K562 (cell line): Measurements from ENCODE around the gene BIK. TPM values are rescaled to one million over a fixed set of nuclear protein-coding genes. Genes with fewer than 3 reads are reported as not detected.

Source experiments
- CXXC5 ChIP-seq: fragments of 250-450 bp; sonication (Bioruptor Pico); IDR thresholded peaks from 2 replicates; pipeline ENCODE4 v1.8.0; 2022; ENCODE audit warnings: inconsistent platforms, mild to moderate bottlenecking, moderate library complexity
- JUNB ChIP-seq: fragments of 450-650 bp; formaldehyde crosslinking; conservative IDR thresholded peaks from 2 replicates; pipeline ENCODE4 v1.4.0; 2020; ENCODE audit warnings: mild to moderate bottlenecking
- MYC ChIP-seq, 2 experiments: fragments of 250-450 bp in 1 of 2; sonication (Bioruptor Pico) in 1 of 2; IDR thresholded peaks; 2 replicates each; pipeline versions ENCODE4 v1.5.1 to v1.6.1; 2012 to 2021; ENCODE audit warnings: low read depth in 2 of 2, borderline replicate concordance in 1 of 2, improper control_type of control experiment in 1 of 2, low read length in 1 of 2, mild to moderate bottlenecking in 1 of 2, moderate library complexity in 1 of 2
- PHB ChIP-seq: fragments of 250-450 bp; sonication (Bioruptor Pico); IDR thresholded peaks from 2 replicates; pipeline ENCODE4 v1.5.0; 2021
- SLC30A9 ChIP-seq: fragments of 250-450 bp; sonication (Bioruptor Pico); IDR thresholded peaks from 2 replicates; pipeline ENCODE4 v1.8.0; 2022; ENCODE audit warnings: mild to moderate bottlenecking, moderate library complexity
- polyA plus RNA-seq, 8 experiments: library from polyadenylated mRNA; depleted of rRNA in 4 of 8; stranded (reverse) in 5 of 8; unstranded in 3 of 8; fragments of >200 nt; fragmentation: Nextera tagmentation in 2 of 8; fragmentation: Illumina TruSeq in 1 of 8; extraction: Ambion mirVana in 2 of 8; extraction: Trizol in 1 of 8; gene quantifications; 2 replicates each; pipeline versions ENCODE4 v1.2.1 to v1.2.3, GENCODE V29; 2011 to 2014; ENCODE audit warnings: inconsistent platforms in 1 of 8, missing spikeins in 1 of 8
- total RNA-seq, 7 experiments: library from RNA; depleted of rRNA in 6 of 7; stranded (reverse); fragments of >200 nt in 6 of 7; fragmentation: Illumina TruSeq in 2 of 7; extraction: Trizol in 2 of 7; gene quantifications; 2 replicates each; pipeline versions ENCODE4 v1.2.1 to v1.2.3, GENCODE V29; 2011 to 2021; ENCODE audit warnings: low replicate concordance in 1 of 7
- TF ChIP-seq, protein P1 (sequence below): IDR thresholded peaks from 3 replicates; pipeline ENCODE4 v1.6.1; 2011; ENCODE audit warnings: borderline replicate concordance, mild to moderate bottlenecking; ENCODE audit not compliant: insufficient read length, insufficient read depth
- TF ChIP-seq, protein P2 (sequence below): fragments of 450-650 bp; formaldehyde crosslinking; IDR thresholded peaks from 2 replicates; pipeline ENCODE4 v1.4.0; 2020; ENCODE audit warnings: mild to moderate bottlenecking, moderate library complexity
- TF ChIP-seq, protein P3 (sequence below): fragments of 250-450 bp; sonication (Bioruptor Pico); IDR thresholded peaks from 2 replicates; pipeline ENCODE4 v1.5.0; 2021; ENCODE audit warnings: mild to moderate bottlenecking, moderate library complexity

Gene BIK
- total and polyA plus RNA-seq, 9 of the 15 experiments (the other 6 are each of a cell fraction or from before 2014, with no cell fraction given): 0.08 to 0.23 (median 0.18) TPM; not detected in 4

DNA sequence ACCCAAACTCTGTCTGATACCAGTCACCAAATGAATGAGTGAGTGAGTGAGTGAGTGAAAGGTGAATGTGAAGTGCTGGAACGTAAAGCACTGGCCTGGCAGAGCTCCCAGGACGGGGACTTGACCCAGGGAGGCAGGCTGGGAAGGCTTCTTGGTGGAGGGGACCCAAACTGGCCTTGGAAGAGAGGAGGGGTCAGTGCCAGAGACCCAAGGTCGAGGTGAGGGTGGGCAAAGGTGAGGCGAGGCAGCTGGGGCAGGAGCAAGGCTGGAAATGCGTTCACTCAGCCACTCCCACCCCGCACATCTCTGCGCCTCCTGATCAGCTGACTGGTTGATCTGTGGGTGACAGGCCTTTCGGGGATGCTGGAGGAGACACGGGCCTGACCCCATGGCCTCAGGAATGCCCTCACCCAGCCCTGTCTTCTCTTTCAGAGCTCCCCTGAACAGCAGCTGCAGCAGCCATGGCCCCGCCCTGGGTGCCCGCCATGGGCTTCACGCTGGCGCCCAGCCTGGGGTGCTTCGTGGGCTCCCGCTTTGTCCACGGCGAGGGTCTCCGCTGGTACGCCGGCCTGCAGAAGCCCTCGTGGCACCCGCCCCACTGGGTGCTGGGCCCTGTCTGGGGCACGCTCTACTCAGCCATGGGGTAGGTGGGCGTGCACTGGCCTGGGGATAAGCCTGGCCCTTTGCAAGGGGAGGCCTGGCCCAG, 48.4 kb downstream of the BIK start (continued):
- TF ChIP-seq, protein P1, sequence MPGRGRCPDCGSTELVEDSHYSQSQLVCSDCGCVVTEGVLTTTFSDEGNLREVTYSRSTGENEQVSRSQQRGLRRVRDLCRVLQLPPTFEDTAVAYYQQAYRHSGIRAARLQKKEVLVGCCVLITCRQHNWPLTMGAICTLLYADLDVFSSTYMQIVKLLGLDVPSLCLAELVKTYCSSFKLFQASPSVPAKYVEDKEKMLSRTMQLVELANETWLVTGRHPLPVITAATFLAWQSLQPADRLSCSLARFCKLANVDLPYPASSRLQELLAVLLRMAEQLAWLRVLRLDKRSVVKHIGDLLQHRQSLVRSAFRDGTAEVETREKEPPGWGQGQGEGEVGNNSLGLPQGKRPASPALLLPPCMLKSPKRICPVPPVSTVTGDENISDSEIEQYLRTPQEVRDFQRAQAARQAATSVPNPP: no peak
- TF ChIP-seq, protein P2, sequence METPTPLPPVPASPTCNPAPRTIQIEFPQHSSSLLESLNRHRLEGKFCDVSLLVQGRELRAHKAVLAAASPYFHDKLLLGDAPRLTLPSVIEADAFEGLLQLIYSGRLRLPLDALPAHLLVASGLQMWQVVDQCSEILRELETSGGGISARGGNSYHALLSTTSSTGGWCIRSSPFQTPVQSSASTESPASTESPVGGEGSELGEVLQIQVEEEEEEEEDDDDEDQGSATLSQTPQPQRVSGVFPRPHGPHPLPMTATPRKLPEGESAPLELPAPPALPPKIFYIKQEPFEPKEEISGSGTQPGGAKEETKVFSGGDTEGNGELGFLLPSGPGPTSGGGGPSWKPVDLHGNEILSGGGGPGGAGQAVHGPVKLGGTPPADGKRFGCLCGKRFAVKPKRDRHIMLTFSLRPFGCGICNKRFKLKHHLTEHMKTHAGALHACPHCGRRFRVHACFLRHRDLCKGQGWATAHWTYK (CRISPR knock-in tag): no peak
- no peak for TF ChIP-seq SLC30A9 (CRISPR knock-in tag)
- TF ChIP-seq, protein P3, sequence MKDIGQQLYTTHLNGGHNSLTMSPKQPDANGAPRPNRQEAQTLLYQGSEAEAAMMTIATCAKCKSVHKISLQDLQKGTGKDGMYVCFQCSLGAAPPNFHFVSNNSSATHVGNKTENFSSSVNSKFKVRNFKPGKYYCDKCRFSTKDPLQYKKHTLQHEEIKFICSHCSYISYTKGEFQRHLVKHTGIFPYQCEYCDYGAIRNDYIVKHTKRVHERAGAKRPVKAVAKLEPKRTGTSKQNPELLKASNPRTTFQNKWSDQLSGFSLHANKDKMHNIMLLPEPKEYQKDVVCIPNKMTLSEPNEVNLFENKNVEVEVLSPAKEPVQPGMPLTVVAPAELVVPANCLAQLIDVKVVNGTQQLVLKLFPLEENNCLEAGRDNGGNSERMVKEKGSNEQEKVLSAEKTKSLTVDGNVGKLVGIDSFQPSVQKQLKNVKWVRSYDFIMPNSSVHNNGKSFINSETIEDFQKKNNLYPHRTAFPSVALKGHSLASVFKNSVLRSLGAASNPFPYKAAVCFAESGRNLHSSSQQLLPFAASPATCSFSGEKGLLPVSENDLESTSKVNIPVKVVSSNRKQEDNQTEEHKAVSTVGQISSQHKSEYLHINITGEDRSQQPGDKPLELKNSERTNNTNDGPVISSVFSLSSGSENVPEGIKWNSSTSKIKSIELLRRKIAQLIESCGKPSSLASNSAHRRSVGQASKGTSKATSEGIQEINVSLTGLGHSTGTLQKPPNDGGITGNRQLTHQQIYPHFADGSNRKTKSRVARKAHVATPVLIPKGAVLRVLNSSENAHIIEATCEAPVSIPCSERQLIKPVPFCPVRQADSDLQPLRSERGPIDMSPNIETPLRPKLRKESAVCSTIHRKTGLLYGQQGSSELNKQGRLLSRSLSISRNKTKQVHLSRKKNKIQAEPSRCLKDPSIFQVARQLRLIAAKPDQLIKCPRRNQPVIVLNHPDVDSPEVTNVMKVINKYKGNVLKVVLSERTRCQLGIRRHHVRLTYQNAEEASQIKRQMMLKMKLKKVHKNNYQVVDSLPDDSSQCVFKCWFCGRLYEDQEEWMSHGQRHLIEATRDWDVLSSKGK (CRISPR knock-in tag): no peak
- no peak for TF ChIP-seq PHB (CRISPR knock-in tag)
- no peak for TF ChIP-seq JUNB (CRISPR knock-in tag)
- no peak for TF ChIP-seq MYC (IDR thresholded peaks at IDR 0.05; ENCODE audit: low read depth, low read length)
- no peak for TF ChIP-seq MYC (CRISPR knock-in tag; IDR thresholded peaks at IDR 0.05; ENCODE audit: borderline replicate concordance, low read depth)
- no peak for TF ChIP-seq CXXC5
